Measurements from ENCODE around the gene PRPF4.

Gene PRPF4

GRCh38 chr9:113269355-113269754, 6.1 kb upstream of the PRPF4 start:
- H3K27ac ChIP-seq, result no peak overlapping the region
- no peak for TF ChIP-seq ZFX (IDR thresholded peaks at IDR 0.05; ENCODE audit: borderline replicate concordance)
- no peak for TF ChIP-seq CTCF (IDR thresholded peaks at IDR 0.05)

- TF ChIP-seq CTCF (IDR thresholded peaks at IDR 0.05) (no peak), ZFX (IDR thresholded peaks at IDR 0.05; ENCODE audit: borderline replicate concordance) (no peak)
- H3K27ac ChIP-seq, result no peak overlapping the region
Observed at GRCh38 chr9:113269871-113270270, 5.6 kb upstream of the PRPF4 start.

GRCh38 chr9:113274474-113275156, 843 bp upstream of the PRPF4 start:
- peak; percentile 86 for TF ChIP-seq CTCF (IDR thresholded peaks at IDR 0.05)
- TF ChIP-seq ZFX (IDR thresholded peaks at IDR 0.05; ENCODE audit: borderline replicate concordance), result no peak
- H3K27ac ChIP-seq, result peak overlapping the region; percentile 73

GRCh38 chr9:113278840-113279239, 3.4 kb downstream of the PRPF4 start:
- TF ChIP-seq CTCF (IDR thresholded peaks at IDR 0.05) (no peak), ZFX (IDR thresholded peaks at IDR 0.05; ENCODE audit: borderline replicate concordance) (no peak)
- no peak overlapping the region for H3K27ac ChIP-seq

GRCh38 chr9:113281356-113281755, 5.9 kb downstream of the PRPF4 start:
- no peak overlapping the region for H3K27ac ChIP-seq
- TF ChIP-seq ZFX (IDR thresholded peaks at IDR 0.05; ENCODE audit: borderline replicate concordance) (no peak), CTCF (IDR thresholded peaks at IDR 0.05) (no peak)

- H3K27ac ChIP-seq, result no peak overlapping the region
- TF ChIP-seq CTCF (IDR thresholded peaks at IDR 0.05), result no peak
- no peak for TF ChIP-seq ZFX (IDR thresholded peaks at IDR 0.05; ENCODE audit: borderline replicate concordance)
Observed at GRCh38 chr9:113289091-113289490, 13.6 kb downstream of the PRPF4 start.

GRCh38 chr9:113290052-113290607, 14.7 kb downstream of the PRPF4 start:
- TF ChIP-seq CTCF (IDR thresholded peaks at IDR 0.05) (no peak), ZFX (IDR thresholded peaks at IDR 0.05; ENCODE audit: borderline replicate concordance) (no peak)

More at GRCh38 chr9:113290052-113290607, 14.7 kb downstream of the PRPF4 start:
- no peak overlapping the region for H3K27ac ChIP-seq
